GM12875 (cell line): ENCODE results near the gene PET100.

ENCODE experiments used
- H3K4me3 ChIP-seq: one replicate; pipeline ENCODE4 v1.5.1; 2011; ENCODE audit warnings: low read depth, low read length, control low read depth
- CTCF ChIP-seq: IDR thresholded peaks from 2 replicates; pipeline ENCODE4 v1.5.1; 2011; ENCODE audit warnings: low read depth, mild to moderate bottlenecking, control low read depth, inconsistent platforms, low read length, moderate library complexity, borderline replicate concordance; ENCODE audit not compliant: insufficient read depth

Gene PET100

GRCh38 chr19:7619671-7620441 lies 9.7 kb upstream of the PET100 start:
- TF ChIP-seq CTCF = no peak
- H3K4me3 ChIP-seq = no peak overlapping the region

GRCh38 chr19:7620442-7621412 lies 8.9 kb upstream of the PET100 start:
- no peak for TF ChIP-seq CTCF
- no peak overlapping the region for H3K4me3 ChIP-seq

- TF ChIP-seq CTCF = no peak
- no peak overlapping the region for H3K4me3 ChIP-seq
Measured at GRCh38 chr19:7622933-7623685, 6.5 kb upstream of the PET100 start.

- TF ChIP-seq CTCF = no peak
- no peak overlapping the region for H3K4me3 ChIP-seq
Measured at GRCh38 chr19:7623725-7624603, 5.6 kb upstream of the PET100 start.

GRCh38 chr19:7624810-7625209 lies 4.8 kb upstream of the PET100 start:
- no peak overlapping the region for H3K4me3 ChIP-seq
- TF ChIP-seq CTCF = no peak

- H3K4me3 ChIP-seq = no peak overlapping the region
- TF ChIP-seq CTCF = no peak
Measured at GRCh38 chr19:7625763-7626372, 3.7 kb upstream of the PET100 start.
